ENCODE data around the gene GRAMD1A.
"Not testable (repeated sequence)": the region's sequence is repeated elsewhere in the genome, so short reads cannot be mapped to it uniquely, and the experiment has no call there.

Gene GRAMD1A

DNA sequence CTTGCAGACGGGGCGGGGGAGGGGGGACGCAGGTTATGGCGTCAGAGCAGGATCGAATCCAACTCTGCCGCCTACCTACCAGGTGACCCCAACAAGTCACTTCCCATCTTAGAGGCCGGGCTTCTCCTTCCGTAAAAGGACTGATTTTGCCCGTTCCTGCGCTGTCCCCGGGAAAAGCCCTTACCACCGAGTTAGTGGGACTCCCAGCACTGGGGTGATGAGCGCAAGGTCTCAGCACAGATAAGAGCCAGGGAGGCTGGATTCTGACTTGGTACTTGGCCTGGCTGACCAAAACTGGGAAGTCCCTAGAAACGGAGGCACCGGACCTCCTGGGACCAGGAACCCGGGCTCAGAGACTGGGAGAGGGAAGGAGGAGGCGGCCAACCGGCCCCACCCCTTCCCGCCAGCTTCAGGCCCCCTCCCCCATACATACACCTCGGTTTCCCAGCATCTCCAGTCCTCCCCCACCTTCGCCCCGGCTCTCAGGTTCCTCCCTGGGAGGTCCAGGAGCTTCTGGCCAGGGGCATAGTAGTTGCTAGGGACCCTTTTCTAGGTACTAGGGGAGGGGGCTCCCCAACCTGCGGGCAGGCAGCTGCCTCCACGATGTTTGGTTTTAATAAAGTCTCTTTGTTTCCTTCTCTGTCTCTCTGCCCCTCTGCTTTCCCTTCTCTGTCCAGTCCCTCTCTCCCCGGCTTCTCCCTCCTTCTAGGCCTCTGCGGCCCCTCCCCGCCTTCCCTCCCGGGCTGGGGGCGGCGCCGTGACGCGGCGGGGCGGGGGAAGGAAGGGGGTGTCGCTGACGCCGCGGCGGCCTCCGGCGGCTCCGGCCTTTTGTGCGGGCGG is at the start of gene GRAMD1A:
Gene GRAMD1A, plus strand, starts transcription at position 826 of the 840 bp plus-strand sequence. CDS start 156 bp downstream, outside the sequence.
- peak; percentile 72 for DNase-seq

GRCh38 chr19:34953092-34953491 is 47.0 kb upstream of the GRAMD1A start:
- no peak for DNase-seq

DNA sequence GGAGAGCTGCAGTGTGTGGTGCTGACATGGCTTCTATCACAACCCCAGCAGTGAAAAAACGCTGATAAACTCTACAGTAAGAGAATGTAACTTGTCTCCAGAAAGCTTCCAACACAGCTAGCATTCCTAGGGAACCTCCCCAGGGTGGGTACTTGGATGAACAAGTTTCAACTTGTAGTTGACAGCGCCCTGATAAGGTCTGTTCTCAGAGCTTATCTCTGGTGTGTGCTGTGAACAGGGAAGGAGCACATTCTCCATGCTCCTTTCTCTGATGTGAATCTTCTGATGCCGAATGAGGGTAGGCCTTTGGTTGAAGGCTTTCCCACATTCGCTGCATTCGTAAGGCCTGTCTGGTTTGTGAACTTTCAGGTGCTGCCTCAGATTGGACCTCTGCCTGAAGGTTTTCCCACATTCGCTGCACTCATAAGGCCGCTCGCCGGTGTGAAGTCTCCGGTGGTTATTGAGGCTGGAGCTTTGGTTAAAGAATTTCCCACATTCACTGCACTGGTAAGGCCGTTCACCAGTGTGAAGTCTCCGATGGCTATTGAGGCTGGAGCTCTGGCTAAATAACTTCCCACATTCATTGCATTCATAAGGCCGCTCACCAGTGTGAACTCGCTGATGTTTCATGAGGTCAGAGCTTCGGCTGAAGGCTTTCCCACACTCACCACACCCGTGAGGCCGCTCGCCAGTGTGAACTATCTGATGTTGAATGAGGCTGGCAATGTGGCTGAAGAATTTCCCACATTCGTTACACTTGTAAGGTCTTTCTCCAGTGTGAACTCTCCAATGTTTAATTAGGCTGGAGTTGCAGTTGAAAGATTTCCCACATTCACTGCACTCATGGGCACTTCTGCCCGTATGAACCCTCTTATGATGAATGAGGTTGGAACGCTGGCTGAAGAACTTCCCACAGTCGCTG is 42.0 kb upstream of the GRAMD1A start:
- no peak for DNase-seq

DNA sequence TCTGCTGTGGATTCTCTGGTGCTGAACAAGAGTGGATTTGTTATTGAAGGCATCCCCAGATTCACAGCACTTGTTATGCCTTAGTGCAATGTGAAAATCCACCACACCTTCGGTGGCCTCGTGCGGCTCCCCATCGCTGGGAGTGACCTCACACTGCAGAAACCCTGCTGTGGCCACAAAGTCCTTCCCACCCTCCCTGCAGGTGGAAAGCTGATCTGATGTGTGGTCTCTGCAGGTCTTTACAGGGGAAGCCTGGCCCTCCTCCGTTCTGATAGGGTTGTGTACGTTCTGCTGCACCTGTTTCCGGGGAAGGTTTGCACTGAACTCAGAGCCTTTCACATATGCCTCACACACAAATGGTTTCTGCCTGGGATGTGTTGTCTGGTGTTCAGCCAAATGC is 41.1 kb upstream of the GRAMD1A start:
- no peak for DNase-seq

DNA sequence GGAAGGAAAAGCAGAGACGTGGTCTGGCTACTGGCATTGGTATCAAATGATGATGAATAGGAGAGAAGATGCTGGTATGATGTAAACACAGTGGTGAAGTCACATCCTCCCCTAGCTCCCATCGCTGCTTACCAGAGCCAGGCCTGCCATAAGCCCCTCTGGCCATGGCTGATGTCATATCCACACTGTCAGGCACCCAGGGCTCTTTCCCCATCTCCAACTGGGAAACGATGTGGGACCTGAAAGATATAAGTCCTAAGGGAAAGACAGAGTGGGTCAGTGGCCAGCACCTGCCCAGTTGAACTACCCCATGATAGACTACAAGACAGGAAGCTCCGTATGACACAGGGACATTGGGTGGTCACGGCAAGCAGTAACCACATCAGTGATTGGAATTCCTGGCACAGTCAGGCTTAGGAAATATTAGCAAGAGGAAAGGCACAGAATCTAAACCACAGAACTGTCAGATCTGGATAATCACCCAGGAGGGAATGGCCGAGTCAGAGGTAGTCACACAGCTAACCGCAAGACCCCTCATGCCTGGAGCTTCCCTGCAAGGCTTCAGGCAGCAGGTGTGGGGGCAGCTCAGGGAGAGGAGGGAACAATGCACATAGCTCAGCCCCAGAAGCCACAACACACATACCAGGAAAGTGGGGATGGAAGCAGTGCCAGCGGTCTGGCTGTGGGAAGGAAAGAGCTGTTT is 39.9 kb upstream of the GRAMD1A start:
- no peak for DNase-seq

- DNase-seq: no peak
Observed at GRCh38 chr19:34960940-34961679, 39.0 kb upstream of the GRAMD1A start.

DNA sequence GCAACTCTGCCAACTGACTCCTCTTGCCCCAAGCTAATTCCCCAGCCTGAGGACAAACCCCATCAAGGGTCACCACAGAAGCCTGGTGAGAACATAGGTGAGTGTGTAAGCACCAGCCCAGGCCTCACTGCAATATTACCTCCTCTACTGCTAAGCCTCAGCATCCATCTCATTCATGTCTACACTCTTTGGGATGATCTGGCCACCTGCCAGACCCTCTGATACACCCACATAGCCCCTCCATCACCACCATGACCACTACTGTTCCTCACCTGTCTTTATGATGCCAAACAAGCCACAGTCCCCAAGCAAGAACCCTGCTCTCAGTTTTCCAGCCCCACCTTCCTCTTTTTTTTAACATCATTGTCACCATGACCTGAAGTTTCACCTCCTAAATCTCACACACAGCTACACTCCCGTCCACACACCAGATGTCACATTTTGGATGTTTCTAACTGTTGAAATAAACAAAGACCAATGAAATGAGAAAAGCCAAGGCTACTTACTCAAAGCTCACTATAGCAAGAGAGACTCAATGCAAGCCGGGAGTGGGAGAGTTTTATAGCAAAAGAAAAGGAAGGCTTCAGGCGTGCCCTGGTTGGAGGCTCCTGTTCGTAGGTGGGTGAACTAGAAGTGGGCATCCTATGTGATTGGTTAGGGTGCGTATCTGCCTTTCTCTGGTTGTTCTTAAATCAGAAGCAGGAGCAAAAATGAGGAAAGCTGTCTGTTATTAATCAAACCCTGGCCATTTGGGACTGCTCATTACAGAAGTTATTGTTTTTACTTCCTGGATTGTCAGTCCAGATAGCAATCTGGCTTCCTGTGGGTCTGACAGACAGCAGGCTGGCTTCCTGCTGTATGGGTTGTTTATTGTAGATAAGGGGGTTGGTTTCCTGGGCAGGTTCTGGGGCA is 38.1 kb upstream of the GRAMD1A start:
- DNase-seq: no peak

- no peak for DNase-seq
Observed at GRCh38 chr19:34962687-34963572, 37.2 kb upstream of the GRAMD1A start.

DNA sequence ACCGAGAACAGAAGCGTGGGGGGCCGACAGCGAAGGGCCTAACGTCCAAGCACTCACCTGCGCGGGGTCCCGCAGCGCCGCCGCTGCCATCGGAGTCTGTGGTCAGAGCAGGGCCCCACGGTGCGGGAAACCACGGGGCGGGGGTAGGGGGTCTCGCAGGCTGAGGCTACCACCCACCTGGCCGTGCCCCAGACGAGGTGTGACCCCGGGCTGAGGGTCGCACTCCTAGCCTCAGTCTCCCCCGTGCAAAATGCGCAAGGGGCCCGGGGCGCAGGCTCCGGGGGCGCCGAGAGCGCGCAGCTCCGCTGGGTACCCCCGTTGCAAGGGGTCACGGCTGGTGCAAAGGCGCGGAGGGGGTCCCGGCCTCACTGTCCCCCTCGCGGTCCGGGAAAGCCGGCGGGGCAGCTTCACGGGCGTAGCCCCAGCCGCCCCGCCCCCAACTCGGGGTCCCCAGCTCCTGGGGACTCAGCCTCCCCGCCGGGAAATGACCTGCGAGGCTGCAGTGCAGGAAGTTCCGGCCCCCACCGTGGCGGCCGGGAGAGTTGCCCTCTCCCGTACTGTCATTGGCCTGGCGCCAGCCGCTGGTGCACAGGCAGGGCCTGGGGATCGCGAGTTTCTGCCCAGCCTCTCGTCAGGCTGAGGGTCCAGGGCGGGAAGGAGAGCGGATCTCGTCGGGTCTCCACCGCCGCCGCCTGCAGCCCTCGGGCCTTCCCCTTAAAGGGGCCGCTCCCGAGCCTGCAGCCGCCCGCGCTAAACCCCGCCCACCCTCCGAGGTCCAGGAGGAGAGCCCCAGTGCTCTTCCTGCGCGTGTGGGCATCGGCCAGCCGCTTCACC is 36.3 kb upstream of the GRAMD1A start, which contains the start of gene ZNF792:
Gene ZNF792, minus strand, starts transcription at position 657 of the 834 bp plus-strand sequence. Its CDS starts 567 bp downstream, at position 90.
- DNase-seq: no peak

DNA sequence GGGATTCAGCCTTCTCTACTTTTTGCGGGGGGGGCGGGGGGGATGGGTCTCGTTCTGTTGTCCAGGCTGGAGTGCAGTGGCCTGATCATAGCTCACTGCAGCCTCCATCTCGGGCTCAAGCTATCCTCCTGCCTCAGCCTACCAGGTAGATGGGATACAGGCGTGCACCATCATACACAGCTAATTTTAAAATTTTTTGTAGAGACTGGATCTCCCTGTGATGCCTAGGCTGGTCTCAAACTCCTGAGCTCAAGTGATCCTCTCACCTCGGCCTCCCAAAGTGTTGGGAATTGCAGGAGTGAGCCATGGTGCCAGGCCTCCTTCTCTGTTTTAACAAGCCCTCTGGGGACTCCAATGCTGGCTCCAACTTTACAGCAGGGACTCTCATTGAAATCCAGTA is 35.5 kb upstream of the GRAMD1A start:
- no peak for DNase-seq

- DNase-seq: not testable (repeated sequence)
Observed at GRCh38 chr19:34965505-34965904, 34.6 kb upstream of the GRAMD1A start.

DNA sequence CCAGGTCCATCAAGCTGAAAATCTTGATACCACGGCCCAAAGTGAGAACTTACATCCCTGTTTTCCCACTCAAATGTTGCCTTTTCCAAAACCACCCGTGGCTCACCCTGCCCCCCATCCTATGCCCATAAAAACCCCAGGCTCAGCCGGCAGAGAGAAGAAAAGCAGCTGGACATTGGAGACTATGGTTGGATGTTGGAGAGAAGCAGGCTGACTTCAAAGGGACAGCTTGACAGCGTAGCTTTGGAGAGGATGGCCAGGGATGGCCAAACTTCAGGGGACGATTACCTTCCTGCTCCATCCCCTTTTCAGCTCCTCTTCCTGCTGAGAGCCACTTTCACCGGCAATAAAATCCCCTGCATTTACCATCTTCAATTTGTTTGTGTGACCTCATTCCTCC is 32.6 kb upstream of the GRAMD1A start:
- DNase-seq: no peak

GRCh38 chr19:34969721-34970120 is 30.4 kb upstream of the GRAMD1A start:
- no peak for DNase-seq

GRCh38 chr19:34970185-34970780 is 29.8 kb upstream of the GRAMD1A start:
- DNase-seq: not testable (repeated sequence)

DNA sequence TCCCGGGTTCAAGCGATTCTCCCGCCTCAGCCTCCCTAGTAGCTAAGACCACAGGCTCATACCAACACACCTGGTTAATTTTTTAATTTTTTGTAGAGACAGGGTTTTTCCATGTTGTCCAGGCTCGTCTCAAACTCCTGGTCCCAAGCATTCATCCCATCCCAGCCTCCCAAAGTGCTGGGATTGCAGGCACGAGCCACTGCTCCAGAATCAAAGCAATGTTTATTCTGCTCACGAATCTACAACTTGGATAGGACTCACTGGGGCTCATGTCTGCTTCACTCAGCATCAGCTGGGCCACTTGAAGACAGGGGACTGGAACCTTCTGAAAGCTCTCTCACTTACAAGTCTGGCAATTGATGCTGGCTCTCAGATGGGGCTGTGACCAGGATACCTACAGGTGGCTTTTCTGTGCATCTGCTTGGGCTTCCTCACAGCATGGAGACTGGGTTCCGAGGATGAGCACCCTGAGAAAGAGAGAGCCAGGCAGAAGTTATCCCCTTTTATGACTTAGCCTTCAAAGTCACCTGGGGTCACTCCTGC is 27.9 kb upstream of the GRAMD1A start:
- DNase-seq: no peak

- DNase-seq: no peak
Observed at GRCh38 chr19:34974646-34975045, 25.5 kb upstream of the GRAMD1A start.

- DNase-seq: no peak
Observed at GRCh38 chr19:34975056-34975455, 25.1 kb upstream of the GRAMD1A start.

DNA sequence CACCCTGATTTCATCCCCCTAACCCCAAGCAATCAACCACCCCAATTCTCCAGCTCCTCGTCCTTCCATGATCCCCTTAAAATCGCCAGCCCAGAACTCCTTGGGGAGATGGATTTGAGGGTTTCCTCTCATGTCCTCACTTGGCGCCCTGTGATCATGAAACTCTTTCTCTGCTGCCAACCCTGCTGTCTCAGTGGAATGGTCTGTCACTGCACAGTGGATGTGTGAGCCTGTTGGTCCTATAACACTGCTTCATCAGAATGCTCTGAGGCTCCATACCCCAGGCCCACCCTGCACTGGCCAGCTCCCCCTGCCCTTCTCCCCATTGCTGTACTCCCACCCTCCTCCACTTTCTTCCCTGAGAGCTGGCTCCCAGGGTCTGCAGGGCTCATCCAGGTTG is 23.5 kb upstream of the GRAMD1A start:
- DNase-seq: no peak
